ENCODE results near the gene FSIP2. TPM values are rescaled to one million over a fixed set of nuclear protein-coding genes. Genes with fewer than 3 reads are reported as not detected.

FSIP2 gene
- total RNA-seq = under 0.01 and 0.35 TPM in 2 replicates

- peak within 1 kb of the TSS; percentile 67 for H3K4me3 ChIP-seq (ENCODE audit: low read depth, low read length)
- no peak for DNase-seq (ENCODE audit: low read depth)
- TF ChIP-seq, protein P1, sequence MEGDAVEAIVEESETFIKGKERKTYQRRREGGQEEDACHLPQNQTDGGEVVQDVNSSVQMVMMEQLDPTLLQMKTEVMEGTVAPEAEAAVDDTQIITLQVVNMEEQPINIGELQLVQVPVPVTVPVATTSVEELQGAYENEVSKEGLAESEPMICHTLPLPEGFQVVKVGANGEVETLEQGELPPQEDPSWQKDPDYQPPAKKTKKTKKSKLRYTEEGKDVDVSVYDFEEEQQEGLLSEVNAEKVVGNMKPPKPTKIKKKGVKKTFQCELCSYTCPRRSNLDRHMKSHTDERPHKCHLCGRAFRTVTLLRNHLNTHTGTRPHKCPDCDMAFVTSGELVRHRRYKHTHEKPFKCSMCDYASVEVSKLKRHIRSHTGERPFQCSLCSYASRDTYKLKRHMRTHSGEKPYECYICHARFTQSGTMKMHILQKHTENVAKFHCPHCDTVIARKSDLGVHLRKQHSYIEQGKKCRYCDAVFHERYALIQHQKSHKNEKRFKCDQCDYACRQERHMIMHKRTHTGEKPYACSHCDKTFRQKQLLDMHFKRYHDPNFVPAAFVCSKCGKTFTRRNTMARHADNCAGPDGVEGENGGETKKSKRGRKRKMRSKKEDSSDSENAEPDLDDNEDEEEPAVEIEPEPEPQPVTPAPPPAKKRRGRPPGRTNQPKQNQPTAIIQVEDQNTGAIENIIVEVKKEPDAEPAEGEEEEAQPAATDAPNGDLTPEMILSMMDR (conservative IDR thresholded peaks at IDR 0.05; ENCODE audit: low read depth, low read length) = peak; percentile 98
Measured at GRCh38 chr2:185738679-185739472, at the start of gene FSIP2. TSS of gene FSIP2 (plus strand) at chr2:185738804. CDS start at chr2:185738895, 91 bp downstream.

- peak; percentile 7 for DNase-seq (ENCODE audit: low read depth)
- TF ChIP-seq, protein P1 (conservative IDR thresholded peaks at IDR 0.05; ENCODE audit: low read depth, low read length) = no peak
- H3K4me3 ChIP-seq (ENCODE audit: low read depth, low read length) = no peak overlapping the region
Measured at GRCh38 chr2:185689906-185690539, 48.6 kb upstream of the FSIP2 start.

DNA sequence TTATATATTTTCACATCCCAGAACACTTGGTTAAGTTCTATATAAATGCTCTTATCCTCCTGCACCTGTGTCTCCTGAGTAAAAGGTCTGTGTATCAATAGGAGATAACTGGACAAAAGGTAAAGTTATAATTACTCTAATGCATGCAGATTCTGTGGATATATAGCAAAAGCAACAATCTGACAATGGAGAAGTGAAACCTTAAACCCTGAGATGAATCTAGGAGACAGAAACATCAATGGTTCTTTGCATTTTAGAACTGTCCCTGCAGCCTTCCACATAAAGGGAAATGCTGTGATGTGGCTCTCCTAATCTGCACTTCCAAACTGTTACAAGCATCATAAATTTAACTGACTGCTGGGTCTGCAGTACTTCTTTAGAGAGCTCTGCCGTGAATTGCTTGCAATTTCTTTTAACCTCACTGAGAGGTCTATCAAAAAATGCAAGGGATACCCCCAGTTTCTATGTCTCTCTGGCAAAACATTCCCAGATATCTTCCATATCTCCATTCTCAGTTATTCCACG is 42.8 kb upstream of the FSIP2 start:
- no peak overlapping the region for H3K4me3 ChIP-seq (ENCODE audit: low read depth, low read length)
- TF ChIP-seq, protein P1 (conservative IDR thresholded peaks at IDR 0.05; ENCODE audit: low read depth, low read length) = no peak
- no peak for DNase-seq (ENCODE audit: low read depth)

GRCh38 chr2:185700883-185701282 is 37.7 kb upstream of the FSIP2 start:
- TF ChIP-seq, protein P1 (conservative IDR thresholded peaks at IDR 0.05; ENCODE audit: low read depth, low read length) = no peak
- DNase-seq (ENCODE audit: low read depth) = no peak
- no peak overlapping the region for H3K4me3 ChIP-seq (ENCODE audit: low read depth, low read length)

DNA sequence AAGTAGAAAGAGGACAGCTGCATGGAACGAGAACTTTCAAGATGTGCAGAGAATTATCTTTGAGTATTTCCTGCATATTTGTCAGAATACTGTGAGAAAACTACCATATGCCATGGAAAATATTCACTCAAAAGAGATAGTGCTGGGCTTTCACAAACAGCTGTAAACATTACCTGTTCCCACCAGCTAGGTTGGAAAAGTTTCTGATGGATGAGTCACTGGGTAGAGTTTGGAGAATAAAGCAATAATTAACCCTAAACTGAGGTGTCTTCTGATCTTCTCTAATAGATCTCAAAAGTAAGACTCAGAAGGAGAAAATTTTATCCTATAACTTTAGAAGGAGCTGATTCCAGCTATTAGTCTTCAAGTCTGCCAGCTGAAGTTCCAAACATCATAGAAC is 3.9 kb upstream of the FSIP2 start:
- peak; percentile 36 for DNase-seq (ENCODE audit: low read depth)
- TF ChIP-seq, protein P1 (conservative IDR thresholded peaks at IDR 0.05; ENCODE audit: low read depth, low read length) = no peak
- no peak overlapping the region for H3K4me3 ChIP-seq (ENCODE audit: low read depth, low read length)

GRCh38 chr2:185736210-185736609 is 2.4 kb upstream of the FSIP2 start:
- no peak for DNase-seq (ENCODE audit: low read depth)
- TF ChIP-seq, protein P1 (conservative IDR thresholded peaks at IDR 0.05; ENCODE audit: low read depth, low read length) = no peak
- no peak overlapping the region for H3K4me3 ChIP-seq (ENCODE audit: low read depth, low read length)

Data from epithelial cell of proximal tubule (primary cell).